HepG2 (cell line): ENCODE data around the gene ABCG8. TPM values are rescaled to one million over a fixed set of nuclear protein-coding genes. Genes with fewer than 3 reads are reported as not detected.

ENCODE experiments used
- BCL6 ChIP-seq: IDR thresholded peaks from 2 replicates; pipeline ENCODE4 v1.6.1; 2016; ENCODE audit warnings: missing genetic modification reagents, missing compliant biosample characterization
- CBFB ChIP-seq: sonication (generic); formaldehyde crosslinking; IDR thresholded peaks from 2 replicates; pipeline ENCODE4 v1.4.0; 2020; ENCODE audit warnings: missing genetic modification reagents
- E2F2 ChIP-seq: sonication (generic); formaldehyde crosslinking; IDR thresholded peaks from 2 replicates; pipeline ENCODE4 v1.4.0; 2020; ENCODE audit warnings: missing genetic modification reagents, borderline replicate concordance
- FOXP4 ChIP-seq: sonication (generic); formaldehyde crosslinking; IDR thresholded peaks from 2 replicates; pipeline ENCODE4 v1.4.0; 2020; ENCODE audit warnings: missing genetic modification reagents
- GATA4 ChIP-seq: sonication (generic); IDR thresholded peaks from 2 replicates; pipeline ENCODE4 v1.6.1; 2016; ENCODE audit warnings: antibody characterized with exemption, low read depth, borderline replicate concordance
- KLF12 ChIP-seq: sonication (generic); formaldehyde crosslinking; IDR thresholded peaks from 2 replicates; pipeline ENCODE4 v1.4.0; 2020; ENCODE audit warnings: missing genetic modification reagents, borderline replicate concordance
- NFE2L1 ChIP-seq: sonication (generic); formaldehyde crosslinking; IDR thresholded peaks from 2 replicates; pipeline ENCODE4 v1.4.0; 2020; ENCODE audit warnings: missing genetic modification reagents, mild to moderate bottlenecking, borderline replicate concordance
- PAXIP1 ChIP-seq: sonication (generic); formaldehyde crosslinking; conservative IDR thresholded peaks from 2 replicates; pipeline ENCODE4 v1.4.0; 2020; ENCODE audit warnings: mild to moderate bottlenecking, missing genetic modification reagents, moderate library complexity
- RXRB ChIP-seq: IDR thresholded peaks from 2 replicates; pipeline ENCODE4 v1.6.1; 2016; ENCODE audit warnings: borderline replicate concordance, missing genetic modification reagents, missing compliant biosample characterization
- SP4 ChIP-seq: sonication (generic); formaldehyde crosslinking; IDR thresholded peaks from 2 replicates; pipeline ENCODE4 v1.8.1; 2023; ENCODE audit warnings: mild to moderate bottlenecking, missing genetic modification reagents
- TGIF2 ChIP-seq: IDR thresholded peaks from 2 replicates; pipeline ENCODE4 v1.6.1; 2016; ENCODE audit warnings: control low read depth, missing compliant biosample characterization
- ZNF101 ChIP-seq: sonication (generic); formaldehyde crosslinking; IDR thresholded peaks from 2 replicates; pipeline ENCODE4 v1.4.0; 2020; ENCODE audit warnings: mild to moderate bottlenecking, low read depth, missing genetic modification reagents, borderline replicate concordance
- ZNF274 ChIP-seq: sonication (generic); formaldehyde crosslinking; IDR thresholded peaks from 2 replicates; pipeline ENCODE4 v1.5.1; 2020; ENCODE audit warnings: mild to moderate bottlenecking, missing genetic modification reagents
- ZNF296 ChIP-seq: sonication (generic); formaldehyde crosslinking; conservative IDR thresholded peaks from 2 replicates; pipeline ENCODE4 v1.5.0; 2020; ENCODE audit warnings: mild to moderate bottlenecking, missing genetic modification reagents
- ZNF556 ChIP-seq: sonication (generic); formaldehyde crosslinking; IDR thresholded peaks from 2 replicates; pipeline ENCODE4 v1.4.0; 2020; ENCODE audit warnings: mild to moderate bottlenecking, missing genetic modification reagents, borderline replicate concordance
- ZNF772 ChIP-seq: sonication (generic); formaldehyde crosslinking; IDR thresholded peaks from 2 replicates; pipeline ENCODE4 v1.5.0; 2020; ENCODE audit warnings: mild to moderate bottlenecking, missing genetic modification reagents
- polyA plus RNA-seq, 8 experiments: library from polyadenylated mRNA; depleted of rRNA in 3 of 8; stranded (reverse) in 7 of 8; unstranded in 1 of 8; fragments of >200 nt; fragmentation: Illumina TruSeq in 4 of 8; extraction: Trizol in 4 of 8; gene quantifications; 2 replicates each; pipeline versions ENCODE4 v1.2.1 to v1.2.3, GENCODE V29; 2011 to 2016; ENCODE audit warnings: low read depth in 4 of 8, missing spikeins in 1 of 8, mixed read lengths in 1 of 8; ENCODE audit not compliant: insufficient read depth in 1 of 8
- total RNA-seq, 5 experiments: library from RNA; depleted of rRNA; stranded (reverse); fragments of >200 nt; fragmentation: Illumina TruSeq; extraction: Trizol; gene quantifications; 2 replicates each; pipeline ENCODE4 v1.2.3, GENCODE V29; 2016; ENCODE audit warnings: low read depth in 1 of 5
- TF ChIP-seq, protein P1 (sequence below): IDR thresholded peaks from 2 replicates; pipeline ENCODE4 v1.6.1; 2018; ENCODE audit warnings: missing genetic modification reagents
- TF ChIP-seq, protein P2 (sequence below): sonication (generic); formaldehyde crosslinking; IDR thresholded peaks from 2 replicates; pipeline ENCODE4 v1.8.0; 2022; ENCODE audit warnings: missing genetic modification reagents, mild to moderate bottlenecking, moderate library complexity, borderline replicate concordance

Gene ABCG8
- total and polyA plus RNA-seq, 2 of the 13 experiments (the other 11 are each of a cell fraction or from before 2014, with no cell fraction given), result 8.1 to 8.8 TPM

DNA sequence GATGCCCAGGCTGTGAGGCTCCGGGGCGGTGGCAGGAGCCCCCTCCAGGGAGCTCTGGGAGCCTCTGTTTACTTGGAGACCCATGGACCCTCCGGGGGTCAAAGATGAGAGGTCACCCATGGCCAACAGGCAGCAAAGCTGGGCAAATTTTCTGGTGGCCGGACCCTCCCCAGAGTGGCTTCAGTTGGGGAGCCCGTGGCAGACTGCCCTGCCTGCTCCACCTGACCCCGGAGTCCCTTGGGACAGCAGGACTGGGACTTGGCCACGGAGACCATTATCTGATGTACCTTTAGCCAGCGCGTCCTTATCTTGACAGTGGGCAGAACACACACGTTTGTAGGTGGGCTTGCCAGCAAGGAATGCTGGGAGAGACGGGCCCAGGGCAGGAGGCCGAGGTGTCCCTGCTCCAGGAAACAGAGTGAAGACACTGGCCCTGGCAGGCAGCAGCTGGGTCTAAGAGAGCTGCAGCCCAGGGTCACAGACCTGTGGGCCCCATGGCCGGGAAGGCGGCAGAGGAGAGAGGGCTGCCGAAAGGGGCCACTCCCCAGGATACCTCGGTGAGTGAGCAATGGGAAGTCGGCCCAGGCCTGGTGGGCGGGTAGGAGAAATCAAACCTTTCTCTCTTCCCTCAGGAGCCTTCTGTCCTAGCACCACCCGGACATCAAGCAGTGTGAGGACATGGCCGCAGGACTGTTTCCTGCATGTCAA is at the start of gene ABCG8, which contains the start of gene ABCG5 (continued):
- TF ChIP-seq TGIF2 (CRISPR knock-in tag), result peak; percentile 51; the same call in 1 of the 2 replicates
- TF ChIP-seq ZNF274, result peak; percentile 74; the same call in 1 of the 2 replicates
- TF ChIP-seq ZNF296 (CRISPR knock-in tag), result peak; percentile 82; the same call in 1 of the 2 replicates
- TF ChIP-seq, protein P1, sequence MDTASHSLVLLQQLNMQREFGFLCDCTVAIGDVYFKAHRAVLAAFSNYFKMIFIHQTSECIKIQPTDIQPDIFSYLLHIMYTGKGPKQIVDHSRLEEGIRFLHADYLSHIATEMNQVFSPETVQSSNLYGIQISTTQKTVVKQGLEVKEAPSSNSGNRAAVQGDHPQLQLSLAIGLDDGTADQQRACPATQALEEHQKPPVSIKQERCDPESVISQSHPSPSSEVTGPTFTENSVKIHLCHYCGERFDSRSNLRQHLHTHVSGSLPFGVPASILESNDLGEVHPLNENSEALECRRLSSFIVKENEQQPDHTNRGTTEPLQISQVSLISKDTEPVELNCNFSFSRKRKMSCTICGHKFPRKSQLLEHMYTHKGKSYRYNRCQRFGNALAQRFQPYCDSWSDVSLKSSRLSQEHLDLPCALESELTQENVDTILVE (CRISPR knock-in tag), result peak; percentile 63; the same call in 1 of the 2 replicates
- TF ChIP-seq BCL6 (CRISPR knock-in tag), result 0 out of 2 replicates have a peak, but pooled peaks have one; percentile 17
- peak; percentile 57 for TF ChIP-seq FOXP4
- peak; percentile 62; the same call in 1 of the 2 replicates for TF ChIP-seq PAXIP1
- TF ChIP-seq ZNF101 (CRISPR knock-in tag), result no peak
- peak; percentile 49; the same call in 1 of the 2 replicates for TF ChIP-seq E2F2 (CRISPR knock-in tag)
- peak; percentile 71; the same call in 1 of the 2 replicates for TF ChIP-seq NFE2L1 (CRISPR knock-in tag)
- TF ChIP-seq, protein P2, sequence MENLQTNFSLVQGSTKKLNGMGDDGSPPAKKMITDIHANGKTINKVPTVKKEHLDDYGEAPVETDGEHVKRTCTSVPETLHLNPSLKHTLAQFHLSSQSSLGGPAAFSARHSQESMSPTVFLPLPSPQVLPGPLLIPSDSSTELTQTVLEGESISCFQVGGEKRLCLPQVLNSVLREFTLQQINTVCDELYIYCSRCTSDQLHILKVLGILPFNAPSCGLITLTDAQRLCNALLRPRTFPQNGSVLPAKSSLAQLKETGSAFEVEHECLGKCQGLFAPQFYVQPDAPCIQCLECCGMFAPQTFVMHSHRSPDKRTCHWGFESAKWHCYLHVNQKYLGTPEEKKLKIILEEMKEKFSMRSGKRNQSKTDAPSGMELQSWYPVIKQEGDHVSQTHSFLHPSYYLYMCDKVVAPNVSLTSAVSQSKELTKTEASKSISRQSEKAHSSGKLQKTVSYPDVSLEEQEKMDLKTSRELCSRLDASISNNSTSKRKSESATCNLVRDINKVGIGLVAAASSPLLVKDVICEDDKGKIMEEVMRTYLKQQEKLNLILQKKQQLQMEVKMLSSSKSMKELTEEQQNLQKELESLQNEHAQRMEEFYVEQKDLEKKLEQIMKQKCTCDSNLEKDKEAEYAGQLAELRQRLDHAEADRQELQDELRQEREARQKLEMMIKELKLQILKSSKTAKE, result peak; percentile 15; the same call in 1 of the 2 replicates
- TF ChIP-seq ZNF556 (CRISPR knock-in tag), result peak; percentile 83; the same call in 1 of the 2 replicates
- peak; percentile 74; the same call in 1 of the 2 replicates for TF ChIP-seq SP4 (CRISPR knock-in tag)
- TF ChIP-seq KLF12 (CRISPR knock-in tag), result peak; percentile 81; the same call in 1 of the 2 replicates
- peak; percentile 82; the same call in 1 of the 2 replicates for TF ChIP-seq ZNF772 (CRISPR knock-in tag)
- TF ChIP-seq GATA4, result peak; percentile 67
- no peak; the same call in 1 of the 2 replicates for TF ChIP-seq RXRB (CRISPR knock-in tag)
- peak; percentile 30; the same call in 1 of the 2 replicates for TF ChIP-seq CBFB (CRISPR knock-in tag)
